Activated naive CD8-positive, alpha-beta T cell treated with anti-CD3 and anti-CD28 coated beads, Interleukin-2, amount 50 U/mL, for 24 hours (primary cell): ENCODE results near the gene RPS24.

ENCODE experiments used
- ATAC-seq: fragments of 150-1000 bp; cut with Tn5 transposase; one replicate; pipeline ENCODE4 v1.10.0; 2021
- DNase-seq: peaks from one replicate; pipeline ENCODE4 v3.0.0; 2021
- H3K27ac Mint-ChIP-seq: one replicate; pipeline ENCODE4 v1.8.0; 2021; ENCODE audit warnings: mild to moderate bottlenecking, mixed read lengths
- H3K27me3 Mint-ChIP-seq: one replicate; pipeline ENCODE4 v1.8.0; 2021; ENCODE audit warnings: mixed read lengths
- H3K36me3 Mint-ChIP-seq: one replicate; pipeline ENCODE4 v1.8.0; 2021; ENCODE audit warnings: low read depth, mixed read lengths
- H3K4me1 Mint-ChIP-seq: one replicate; pipeline ENCODE4 v1.8.0; 2021; ENCODE audit warnings: mixed read lengths
- H3K4me3 Mint-ChIP-seq: one replicate; pipeline ENCODE4 v1.8.0; 2021; ENCODE audit warnings: mild to moderate bottlenecking, moderate library complexity, mixed read lengths
- H3K9me3 Mint-ChIP-seq: one replicate; pipeline ENCODE4 v1.8.0; 2021; ENCODE audit warnings: mixed read lengths

The RPS24 gene

GRCh38 chr10:78078539-78079330 is 45.1 kb downstream of the RPS24 start:
- Mint-ChIP-seq H3K27me3 (no peaks in the 10 kb centered on the region), H3K36me3 (peaks cover 2% of the 10 kb centered on the region), H3K27ac (no peak overlapping the region), H3K4me1 (no peaks in the 10 kb centered on the region), H3K4me3 (no peak overlapping the region), H3K9me3 (peaks cover 3% of the 10 kb centered on the region)
- DNase-seq (no peak), ATAC-seq (no peak)

- Mint-ChIP-seq H3K36me3 (no peaks in the 10 kb centered on the region), H3K4me3 (no peak overlapping the region), H3K27me3 (peaks cover 3% of the 10 kb centered on the region), H3K9me3 (peaks cover 3% of the 10 kb centered on the region), H3K4me1 (no peaks in the 10 kb centered on the region), H3K27ac (no peak overlapping the region)
- ATAC-seq (no peak), DNase-seq (no peak)
Observed at GRCh38 chr10:78079411-78079810, 45.7 kb downstream of the RPS24 start.

GRCh38 chr10:78081292-78081691 is 47.6 kb downstream of the RPS24 start:
- Mint-ChIP-seq H3K27ac (no peak overlapping the region), H3K4me3 (no peak overlapping the region), H3K9me3 (no peaks in the 10 kb centered on the region), H3K36me3 (no peaks in the 10 kb centered on the region), H3K27me3 (peaks cover 3% of the 10 kb centered on the region), H3K4me1 (no peaks in the 10 kb centered on the region)
- ATAC-seq, result no peak
- no peak for DNase-seq

GRCh38 chr10:78082636-78083035 is 49.0 kb downstream of the RPS24 start:
- ATAC-seq, result no peak
- no peaks in the 10 kb centered on the region for H3K36me3 Mint-ChIP-seq
- no peak for DNase-seq
- H3K4me3 Mint-ChIP-seq, result no peak overlapping the region
- no peaks in the 10 kb centered on the region for H3K4me1 Mint-ChIP-seq
- H3K27ac Mint-ChIP-seq, result no peak overlapping the region
- no peaks in the 10 kb centered on the region for H3K9me3 Mint-ChIP-seq
- peaks cover 3% of the 10 kb centered on the region for H3K27me3 Mint-ChIP-seq
